Neural progenitor cell (in vitro differentiated cells): Measurements from ENCODE around the gene TYRP1. TPM values are rescaled to one million over a fixed set of nuclear protein-coding genes. Genes with fewer than 3 reads are reported as not detected.
"Not testable (repeated sequence)": the region's sequence is repeated elsewhere in the genome, so short reads cannot be mapped to it uniquely, and the experiment has no call there.

Experiments
- DNase-seq: peaks from one replicate; pipeline ENCODE4 v3.0.0-alpha.2; 2016; ENCODE audit warnings: low spot score
- H2AFZ ChIP-seq: fragments of 200-600 bp; sonication (generic); replicated peaks from 2 replicates; pipeline ENCODE4 v1.6.1; 2016; ENCODE audit warnings: antibody characterized with exemption
- H3F3A ChIP-seq: fragments of 200-600 bp; sonication (generic); 2 replicates; pipeline ENCODE4 v1.6.1; 2016; ENCODE audit warnings: antibody characterized with exemption, low read depth
- H3K27ac ChIP-seq: fragments of 200-600 bp; sonication (generic); 2 replicates; pipeline ENCODE4 v1.5.1; 2016; ENCODE audit warnings: mild to moderate bottlenecking
- H3K27me3 ChIP-seq: fragments of 200-600 bp; sonication (generic); 2 replicates; pipeline ENCODE4 v1.6.1; 2016; ENCODE audit warnings: mild to moderate bottlenecking, moderate library complexity
- H3K36me3 ChIP-seq: fragments of 200-600 bp; sonication (generic); 2 replicates; pipeline ENCODE4 v1.5.1; 2016
- H3K4me1 ChIP-seq: fragments of 200-600 bp; sonication (generic); 2 replicates; pipeline ENCODE4 v1.6.1; 2016; ENCODE audit warnings: mixed run types
- H3K4me2 ChIP-seq: fragments of 200-600 bp; sonication (generic); 2 replicates; pipeline ENCODE4 v1.6.1; 2016
- H3K4me3 ChIP-seq: fragments of 200-600 bp; sonication (generic); 2 replicates; pipeline ENCODE4 v1.5.1; 2016
- H3K79me2 ChIP-seq: fragments of 200-600 bp; sonication (generic); 2 replicates; pipeline ENCODE4 v1.6.1; 2016; ENCODE audit warnings: low read depth
- H3K9ac ChIP-seq: fragments of 200-600 bp; sonication (generic); 2 replicates; pipeline ENCODE4 v1.6.1; 2016
- H3K9me3 ChIP-seq: fragments of 200-600 bp; sonication (generic); 2 replicates; pipeline ENCODE4 v1.5.1; 2016; ENCODE audit warnings: low read depth
- H4K20me1 ChIP-seq: fragments of 200-600 bp; sonication (generic); 2 replicates; pipeline ENCODE4 v1.6.1; 2016; ENCODE audit warnings: low read depth
- H3K27ac Mint-ChIP-seq: 3 replicates; pipeline ENCODE4 v1.8.0; 2021; ENCODE audit warnings: mixed read lengths
- H3K27me3 Mint-ChIP-seq: 2 replicates; pipeline ENCODE4 v1.8.0; 2022; ENCODE audit warnings: low read depth, mild to moderate bottlenecking, inconsistent platforms, moderate library complexity, mixed read lengths; ENCODE audit not compliant: insufficient read depth
- H3K36me3 Mint-ChIP-seq: 3 replicates; pipeline ENCODE4 v1.8.0; 2021; ENCODE audit warnings: mixed read lengths
- H3K4me1 Mint-ChIP-seq: 3 replicates; pipeline ENCODE4 v1.8.0; 2021; ENCODE audit warnings: mixed read lengths
- H3K4me3 Mint-ChIP-seq: 3 replicates; pipeline ENCODE4 v1.8.0; 2021; ENCODE audit warnings: mild to moderate bottlenecking, moderate library complexity, mixed read lengths
- H3K9me3 Mint-ChIP-seq: 3 replicates; pipeline ENCODE4 v1.8.0; 2020; ENCODE audit warnings: mixed read lengths
- CTCF ChIP-seq: fragments of 200-600 bp; sonication (generic); IDR thresholded peaks from 2 replicates; pipeline ENCODE4 v1.5.1; 2017; ENCODE audit warnings: antibody characterized with exemption, mild to moderate bottlenecking
- EZH2 ChIP-seq: fragments of 200-600 bp; sonication (generic); IDR thresholded peaks from 2 replicates; pipeline ENCODE4 v1.6.1; 2017; ENCODE audit warnings: antibody characterized with exemption, mild to moderate bottlenecking, moderate library complexity
- EZH2phosphoT487 ChIP-seq: fragments of 200-600 bp; sonication (generic); IDR thresholded peaks from 2 replicates; pipeline ENCODE4 v1.6.1; 2017; ENCODE audit warnings: antibody characterized with exemption
- total RNA-seq: library from RNA; depleted of rRNA; stranded (reverse); fragments of >200 nt; gene quantifications from 2 replicates; pipeline ENCODE4 v1.2.3, GENCODE V29; 2015; ENCODE audit warnings: low replicate concordance

The TYRP1 gene
- total RNA-seq, 1 donor from 2014 or later = 0.75 TPM

- no peak overlapping the region for H3K4me3 ChIP-seq
- Mint-ChIP-seq H3K9me3 (no peaks in the 10 kb centered on the region), H3K36me3 (no peaks in the 10 kb centered on the region), H3K27me3 (no peaks in the 10 kb centered on the region), H3K27ac (no peak overlapping the region), H3K4me1 (no peaks in the 10 kb centered on the region), H3K4me3 (no peak overlapping the region)
- no peak for TF ChIP-seq EZH2phosphoT487
- no peak for TF ChIP-seq EZH2
- TF ChIP-seq CTCF = no peak
- no peaks in the 10 kb centered on the region for H3K27me3 ChIP-seq
- H3K9ac ChIP-seq = no peak overlapping the region
- no peak overlapping the region for H2AFZ ChIP-seq
- H3K9me3 ChIP-seq = no peaks in the 10 kb centered on the region
- no peaks in the 10 kb centered on the region for H3F3A ChIP-seq
- H4K20me1 ChIP-seq = no peaks in the 10 kb centered on the region
- no peaks in the 10 kb centered on the region for H3K36me3 ChIP-seq
- no peak for DNase-seq
- no peak overlapping the region for H3K4me2 ChIP-seq
- no peaks in the 10 kb centered on the region for H3K4me1 ChIP-seq
- H3K79me2 ChIP-seq = no peaks in the 10 kb centered on the region
- H3K27ac ChIP-seq = no peak overlapping the region
Observed at GRCh38 chr9:12674961-12675360, 18.2 kb upstream of the TYRP1 start.

- H3K9me3 ChIP-seq, DNase-seq, H3K9me3 Mint-ChIP-seq, H3F3A ChIP-seq, H3K4me3 ChIP-seq, H3K79me2 ChIP-seq, H3K27me3 ChIP-seq, H3K27me3 Mint-ChIP-seq, H3K36me3 Mint-ChIP-seq, H3K4me3 Mint-ChIP-seq, H3K4me2 ChIP-seq, H3K9ac ChIP-seq, H4K20me1 ChIP-seq, H3K4me1 ChIP-seq, H3K27ac Mint-ChIP-seq, H3K27ac ChIP-seq, H3K36me3 ChIP-seq, H2AFZ ChIP-seq, H3K4me1 Mint-ChIP-seq: not testable (repeated sequence)
Observed at GRCh38 chr9:12677462-12678126, 15.6 kb upstream of the TYRP1 start.

- Histone ChIP-seq H3K9ac (no peak overlapping the region), H3K4me2 (no peak overlapping the region), H3K36me3 (no peaks in the 10 kb centered on the region), H4K20me1 (no peaks in the 10 kb centered on the region), H3K27ac (no peak overlapping the region), H3K4me3 (no peak overlapping the region), H3K79me2 (no peaks in the 10 kb centered on the region), H3K4me1 (no peaks in the 10 kb centered on the region), H3F3A (no peaks in the 10 kb centered on the region), H2AFZ (no peak overlapping the region), H3K9me3 (no peaks in the 10 kb centered on the region), H3K27me3 (no peaks in the 10 kb centered on the region)
- TF ChIP-seq CTCF (no peak), EZH2 (no peak), EZH2phosphoT487 (no peak)
- Mint-ChIP-seq H3K36me3 (no peaks in the 10 kb centered on the region), H3K27ac (no peak overlapping the region), H3K27me3 (no peaks in the 10 kb centered on the region), H3K9me3 (no peaks in the 10 kb centered on the region), H3K4me3 (no peak overlapping the region), H3K4me1 (peaks cover 5% of the 10 kb centered on the region)
- DNase-seq = no peak
Observed at GRCh38 chr9:12680341-12680740, 12.8 kb upstream of the TYRP1 start.

GRCh38 chr9:12680757-12681156, 12.4 kb upstream of the TYRP1 start:
- no peak overlapping the region for H3K4me2 ChIP-seq
- H3K9me3 ChIP-seq = no peaks in the 10 kb centered on the region
- H3K4me3 ChIP-seq = no peak overlapping the region
- H3K27me3 ChIP-seq = no peaks in the 10 kb centered on the region
- H3K79me2 ChIP-seq = no peaks in the 10 kb centered on the region
- H3K9me3 Mint-ChIP-seq = no peaks in the 10 kb centered on the region
- no peak overlapping the region for H2AFZ ChIP-seq
- no peaks in the 10 kb centered on the region for H3F3A ChIP-seq
- no peaks in the 10 kb centered on the region for H3K36me3 Mint-ChIP-seq
- H3K4me1 ChIP-seq = no peaks in the 10 kb centered on the region
- H3K4me1 Mint-ChIP-seq = peaks cover 5% of the 10 kb centered on the region
- no peaks in the 10 kb centered on the region for H3K27me3 Mint-ChIP-seq
- no peaks in the 10 kb centered on the region for H4K20me1 ChIP-seq
- H3K27ac ChIP-seq = no peak overlapping the region
- H3K4me3 Mint-ChIP-seq = no peak overlapping the region
- H3K36me3 ChIP-seq = no peaks in the 10 kb centered on the region
- DNase-seq = no peak
- H3K9ac ChIP-seq = no peak overlapping the region
- H3K27ac Mint-ChIP-seq = no peak overlapping the region
- TF ChIP-seq EZH2 = no peak
- TF ChIP-seq CTCF = no peak
- no peak for TF ChIP-seq EZH2phosphoT487
